Panc1 (cell line): ENCODE data around the gene TRIOBP. TPM values are rescaled to one million over a fixed set of nuclear protein-coding genes. Genes with fewer than 3 reads are reported as not detected.

Source experiments
- ATAC-seq: fragments of 200-7000 bp; cut with Tn5 transposase; 2 replicates; pipeline ENCODE4 v1.9.1; 2020; ENCODE audit warnings: mild to moderate bottlenecking, moderate library complexity
- BruUV-seq: library from RNA; stranded (reverse); fragments of 400-500 nt; replicated peaks from 2 replicates; lab custom pipeline; 2021; lab: Mats Ljungman, UMichigan
- CTCF ChIA-PET: fragments of 300-600 bp; sonication (Branson Sonifier 250); formaldehyde crosslinking; loops from one replicate; lab custom pipeline; 2022; ENCODE audit warnings: antibody characterized with exemption; lab: Charles Lee
- POLR2A ChIA-PET: fragments of 300-600 bp; sonication (Branson Sonifier 250); formaldehyde crosslinking; loops from one replicate; lab custom pipeline; 2022; ENCODE audit warnings: antibody characterized with exemption; lab: Charles Lee
- DNase-seq: peaks from one replicate; pipeline ENCODE4 v3.0.0-alpha.2; 2010; ENCODE audit warnings: low read depth, low spot score
- H3K27ac ChIP-seq: 2 replicates; pipeline ENCODE4 v1.5.1; 2011; ENCODE audit warnings: mild to moderate bottlenecking, low read length, inconsistent platforms
- H3K27me3 ChIP-seq: fragments of 200-500 bp; sonication (Bioruptor generic); 2 replicates; pipeline ENCODE4 v1.6.0; 2014; ENCODE audit warnings: low read length, inconsistent platforms; ENCODE audit not compliant: control insufficient read depth, insufficient read depth
- H3K36me3 ChIP-seq: fragments of 200-500 bp; sonication (Bioruptor generic); 2 replicates; pipeline ENCODE4 v1.5.1; 2014; ENCODE audit warnings: inconsistent platforms, mild to moderate bottlenecking, low read length, moderate library complexity; ENCODE audit not compliant: control insufficient read depth, insufficient read depth
- H3K4me1 ChIP-seq: 2 replicates; pipeline ENCODE4 v1.5.1; 2011; ENCODE audit warnings: inconsistent platforms, mild to moderate bottlenecking, low read length, moderate library complexity; ENCODE audit not compliant: control insufficient read depth, insufficient read depth
- H3K4me3 ChIP-seq, 2 experiments: 2 replicates each; pipeline ENCODE4 v1.5.1; 2011 to 2012; ENCODE audit warnings: low read depth in 2 of 2, low read length in 2 of 2, mild to moderate bottlenecking in 2 of 2, inconsistent platforms in 1 of 2, moderate library complexity in 1 of 2
- H3K9me3 ChIP-seq: fragments of 200-500 bp; sonication (Bioruptor generic); 2 replicates; pipeline ENCODE4 v1.5.1; 2014; ENCODE audit warnings: low read depth, mild to moderate bottlenecking, inconsistent platforms, low read length, moderate library complexity; ENCODE audit not compliant: control insufficient read depth, insufficient read depth
- POLR2AphosphoS5 ChIP-seq: IDR thresholded peaks from 2 replicates; pipeline ENCODE4 v1.6.1; 2012; ENCODE audit warnings: mild to moderate bottlenecking, low read depth, low read length, moderate library complexity
- SIN3A ChIP-seq: IDR thresholded peaks from 2 replicates; pipeline ENCODE4 v1.6.1; 2012; ENCODE audit warnings: low read depth, mild to moderate bottlenecking, low read length, moderate library complexity, borderline replicate concordance; ENCODE audit not compliant: insufficient read depth
- TCF7L2 ChIP-seq: IDR thresholded peaks from 2 replicates; pipeline ENCODE4 v1.6.1; 2011; ENCODE audit warnings: mild to moderate bottlenecking, low read depth, low read length, inconsistent platforms
- in situ Hi-C: cut with HindIII; loops from 2 replicates; pipeline ENCODE4 v1.10.0; 2016; ENCODE audit warnings: low sequenced_read_pairs, low pct_unique_long_range_greater_than_20kb
- intact Hi-C: fragments of 100-400 bp; cut with micrococcal nuclease; formaldehyde crosslinking; loops from one replicate; pipeline ENCODE4 v1.10.0; 2022; ENCODE audit not compliant: unreplicated experiment
- total RNA-seq: library from RNA; stranded (reverse); gene quantifications from one replicate; pipeline ENCODE4 v1.2.1, GENCODE V29; 2021; ENCODE audit not compliant: unreplicated experiment
- TF ChIP-seq, protein P1 (sequence below), 2 experiments: IDR thresholded peaks; 2 replicates each; pipeline ENCODE4 v1.6.1; 2011 to 2012; ENCODE audit warnings: low read depth in 2 of 2, control low read depth in 1 of 2, low read length in 1 of 2, mild to moderate bottlenecking in 1 of 2, moderate library complexity in 1 of 2; ENCODE audit not compliant: insufficient read depth in 1 of 2
- TF ChIP-seq, protein P2 (sequence below): fragments of 450-650 bp; IDR thresholded peaks from 2 replicates; pipeline ENCODE4 v1.5.1; 2017; ENCODE audit warnings: mild to moderate bottlenecking

Gene TRIOBP
- total RNA-seq, 1 experiment from 2014 or later, result 50.5 TPM

DNA sequence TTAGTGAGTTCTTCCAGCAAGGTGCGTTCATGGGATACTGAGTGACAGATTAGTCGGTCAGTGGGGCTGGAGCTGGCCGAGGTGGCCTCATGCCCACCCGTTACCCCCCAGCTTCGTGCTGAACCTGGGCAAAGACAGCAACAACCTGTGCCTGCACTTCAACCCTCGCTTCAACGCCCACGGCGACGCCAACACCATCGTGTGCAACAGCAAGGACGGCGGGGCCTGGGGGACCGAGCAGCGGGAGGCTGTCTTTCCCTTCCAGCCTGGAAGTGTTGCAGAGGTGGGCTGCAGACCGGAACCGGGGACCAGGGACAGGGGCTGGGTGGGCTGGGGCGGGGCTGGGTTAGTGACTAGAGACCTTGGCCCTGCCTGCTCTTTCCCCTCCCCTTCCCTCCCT, 18.5 kb upstream of the TRIOBP start:
- Histone ChIP-seq H3K4me1 (peaks cover 32% of the 10 kb centered on the region), H3K27ac (peak overlapping the region; percentile 77), H3K27me3 (no peaks in the 10 kb centered on the region), H3K36me3 (no peaks in the 10 kb centered on the region), H3K9me3 (no peaks in the 10 kb centered on the region), H3K4me3 (peak overlapping the region; percentile 70 to 84)
- POLR2A ChIA-PET, result interaction anchor here (0.7 kb wide), 1 partner anchor 338 kb away, joined by 7 read pairs; no protein-coding TSS in a partner anchor
- BruUV-seq, result no TSS peak
- ATAC-seq, result no peak
- intact Hi-C loops, result no loop called here
- CTCF ChIA-PET, result no interaction called here
- no peak for TF ChIP-seq TCF7L2
- TF ChIP-seq SIN3A, result no peak
- TF ChIP-seq, protein P1, sequence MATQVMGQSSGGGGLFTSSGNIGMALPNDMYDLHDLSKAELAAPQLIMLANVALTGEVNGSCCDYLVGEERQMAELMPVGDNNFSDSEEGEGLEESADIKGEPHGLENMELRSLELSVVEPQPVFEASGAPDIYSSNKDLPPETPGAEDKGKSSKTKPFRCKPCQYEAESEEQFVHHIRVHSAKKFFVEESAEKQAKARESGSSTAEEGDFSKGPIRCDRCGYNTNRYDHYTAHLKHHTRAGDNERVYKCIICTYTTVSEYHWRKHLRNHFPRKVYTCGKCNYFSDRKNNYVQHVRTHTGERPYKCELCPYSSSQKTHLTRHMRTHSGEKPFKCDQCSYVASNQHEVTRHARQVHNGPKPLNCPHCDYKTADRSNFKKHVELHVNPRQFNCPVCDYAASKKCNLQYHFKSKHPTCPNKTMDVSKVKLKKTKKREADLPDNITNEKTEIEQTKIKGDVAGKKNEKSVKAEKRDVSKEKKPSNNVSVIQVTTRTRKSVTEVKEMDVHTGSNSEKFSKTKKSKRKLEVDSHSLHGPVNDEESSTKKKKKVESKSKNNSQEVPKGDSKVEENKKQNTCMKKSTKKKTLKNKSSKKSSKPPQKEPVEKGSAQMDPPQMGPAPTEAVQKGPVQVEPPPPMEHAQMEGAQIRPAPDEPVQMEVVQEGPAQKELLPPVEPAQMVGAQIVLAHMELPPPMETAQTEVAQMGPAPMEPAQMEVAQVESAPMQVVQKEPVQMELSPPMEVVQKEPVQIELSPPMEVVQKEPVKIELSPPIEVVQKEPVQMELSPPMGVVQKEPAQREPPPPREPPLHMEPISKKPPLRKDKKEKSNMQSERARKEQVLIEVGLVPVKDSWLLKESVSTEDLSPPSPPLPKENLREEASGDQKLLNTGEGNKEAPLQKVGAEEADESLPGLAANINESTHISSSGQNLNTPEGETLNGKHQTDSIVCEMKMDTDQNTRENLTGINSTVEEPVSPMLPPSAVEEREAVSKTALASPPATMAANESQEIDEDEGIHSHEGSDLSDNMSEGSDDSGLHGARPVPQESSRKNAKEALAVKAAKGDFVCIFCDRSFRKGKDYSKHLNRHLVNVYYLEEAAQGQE (IDR thresholded peaks at IDR 0.05; ENCODE audit: insufficient read depth in 1 of 2, low read depth in 2 of 2, low read length in 1 of 2), result no peak
- TF ChIP-seq, protein P2, sequence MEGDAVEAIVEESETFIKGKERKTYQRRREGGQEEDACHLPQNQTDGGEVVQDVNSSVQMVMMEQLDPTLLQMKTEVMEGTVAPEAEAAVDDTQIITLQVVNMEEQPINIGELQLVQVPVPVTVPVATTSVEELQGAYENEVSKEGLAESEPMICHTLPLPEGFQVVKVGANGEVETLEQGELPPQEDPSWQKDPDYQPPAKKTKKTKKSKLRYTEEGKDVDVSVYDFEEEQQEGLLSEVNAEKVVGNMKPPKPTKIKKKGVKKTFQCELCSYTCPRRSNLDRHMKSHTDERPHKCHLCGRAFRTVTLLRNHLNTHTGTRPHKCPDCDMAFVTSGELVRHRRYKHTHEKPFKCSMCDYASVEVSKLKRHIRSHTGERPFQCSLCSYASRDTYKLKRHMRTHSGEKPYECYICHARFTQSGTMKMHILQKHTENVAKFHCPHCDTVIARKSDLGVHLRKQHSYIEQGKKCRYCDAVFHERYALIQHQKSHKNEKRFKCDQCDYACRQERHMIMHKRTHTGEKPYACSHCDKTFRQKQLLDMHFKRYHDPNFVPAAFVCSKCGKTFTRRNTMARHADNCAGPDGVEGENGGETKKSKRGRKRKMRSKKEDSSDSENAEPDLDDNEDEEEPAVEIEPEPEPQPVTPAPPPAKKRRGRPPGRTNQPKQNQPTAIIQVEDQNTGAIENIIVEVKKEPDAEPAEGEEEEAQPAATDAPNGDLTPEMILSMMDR, result no peak
- TF ChIP-seq POLR2AphosphoS5, result no peak
- no peak for DNase-seq
- in situ Hi-C loops, result no loop called here

DNA sequence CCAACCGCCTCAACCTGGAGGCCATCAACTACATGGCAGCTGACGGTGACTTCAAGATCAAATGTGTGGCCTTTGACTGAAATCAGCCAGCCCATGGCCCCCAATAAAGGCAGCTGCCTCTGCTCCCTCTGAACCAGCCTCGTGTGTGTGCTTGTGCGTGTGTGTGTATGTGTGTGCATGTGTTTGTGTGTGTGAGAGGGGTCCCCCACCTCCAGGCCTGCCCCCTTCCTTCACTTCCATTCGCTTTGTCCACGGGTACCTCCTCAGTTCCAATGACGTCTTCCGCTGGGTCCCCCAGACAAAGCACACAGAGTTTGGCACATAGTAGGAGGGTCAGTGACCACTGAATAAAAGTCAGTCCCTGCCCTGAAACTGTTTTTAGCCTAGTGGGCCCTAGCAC, 17.2 kb upstream of the TRIOBP start:
- ChIA-PET POLR2A (interaction anchor here (0.7 kb wide), 1 partner anchor 10 kb away, joined by 6 read pairs; no protein-coding TSS in a partner anchor), CTCF (interaction anchor here (2.7 kb wide), 1 partner anchor 19 kb away, joined by 11 read pairs; no protein-coding TSS in a partner anchor)
- Histone ChIP-seq H3K36me3 (no peaks in the 10 kb centered on the region), H3K4me3 (no peak overlapping the region), H3K4me1 (peaks cover 32% of the 10 kb centered on the region), H3K9me3 (no peaks in the 10 kb centered on the region), H3K27me3 (no peaks in the 10 kb centered on the region), H3K27ac (peak overlapping the region; percentile 39; the same call in 1 of the 2 replicates)
- ATAC-seq, result no peak
- TF ChIP-seq POLR2AphosphoS5, result no peak
- no peak for TF ChIP-seq SIN3A
- no peak for TF ChIP-seq TCF7L2
- TF ChIP-seq, protein P1 (IDR thresholded peaks at IDR 0.05; ENCODE audit: insufficient read depth in 1 of 2, low read depth in 2 of 2, low read length in 1 of 2), result no peak
- TF ChIP-seq, protein P2, result no peak
- in situ Hi-C loops (no loop called here), intact Hi-C loops (loop anchor here (2.0 kb wide), 1 partner anchor 37 kb away; no protein-coding TSS in a partner anchor)
- DNase-seq, result no peak
- BruUV-seq, result no TSS peak
